ENCODE results near the gene SGPP2.

SGPP2 gene

GRCh38 chr2:222494104-222494739, 69.9 kb downstream of the SGPP2 start:
- no peaks in the 10 kb centered on the region for H3K27me3 ChIP-seq (replicated peaks)
- DNase-seq: no peak
- H3K36me3 ChIP-seq (replicated peaks): no peaks in the 10 kb centered on the region
- in situ Hi-C loops (cut with HindIII; ENCODE audit: low pct_ligation_motif_present, low sequenced_read_pairs): no loop called here
- no peak overlapping the region for H3K4me3 ChIP-seq (ENCODE audit: low read depth, low read length)
- no peak for TF ChIP-seq CTCF (IDR thresholded peaks at IDR 0.05; ENCODE audit: low read depth, low read length, missing control alignments)
- H3K27ac ChIP-seq: no peak overlapping the region

- in situ Hi-C loops (cut with HindIII; ENCODE audit: low pct_ligation_motif_present, low sequenced_read_pairs): no loop called here
- no peak overlapping the region for H3K27ac ChIP-seq
- H3K27me3 ChIP-seq (replicated peaks): no peaks in the 10 kb centered on the region
- no peak for DNase-seq
- H3K36me3 ChIP-seq (replicated peaks): no peaks in the 10 kb centered on the region
- TF ChIP-seq CTCF (IDR thresholded peaks at IDR 0.05; ENCODE audit: low read depth, low read length, missing control alignments): no peak
- H3K4me3 ChIP-seq (ENCODE audit: low read depth, low read length): no peak overlapping the region
Observed at GRCh38 chr2:222495388-222495787, 71.0 kb downstream of the SGPP2 start.

GRCh38 chr2:222499226-222499625, 74.9 kb downstream of the SGPP2 start:
- Histone ChIP-seq H3K27ac (no peak overlapping the region), H3K4me3 (ENCODE audit: low read depth, low read length) (no peak overlapping the region), H3K36me3 (replicated peaks) (no peaks in the 10 kb centered on the region), H3K27me3 (replicated peaks) (no peaks in the 10 kb centered on the region)
- TF ChIP-seq CTCF (IDR thresholded peaks at IDR 0.05; ENCODE audit: low read depth, low read length, missing control alignments): no peak
- DNase-seq: no peak
- in situ Hi-C loops (cut with HindIII; ENCODE audit: low pct_ligation_motif_present, low sequenced_read_pairs): no loop called here

GRCh38 chr2:222504191-222504590, 79.8 kb downstream of the SGPP2 start:
- no peaks in the 10 kb centered on the region for H3K36me3 ChIP-seq (replicated peaks)
- TF ChIP-seq CTCF (IDR thresholded peaks at IDR 0.05; ENCODE audit: low read depth, low read length, missing control alignments): no peak
- H3K4me3 ChIP-seq (ENCODE audit: low read depth, low read length): no peak overlapping the region
- no peak overlapping the region for H3K27ac ChIP-seq
- in situ Hi-C loops (cut with HindIII; ENCODE audit: low pct_ligation_motif_present, low sequenced_read_pairs): no loop called here
- DNase-seq: no peak
- H3K27me3 ChIP-seq (replicated peaks): no peaks in the 10 kb centered on the region

- DNase-seq: no peak
- in situ Hi-C loops (cut with HindIII; ENCODE audit: low pct_ligation_motif_present, low sequenced_read_pairs): no loop called here
- H3K36me3 ChIP-seq (replicated peaks): no peaks in the 10 kb centered on the region
- no peak for TF ChIP-seq CTCF (IDR thresholded peaks at IDR 0.05; ENCODE audit: low read depth, low read length, missing control alignments)
- no peak overlapping the region for H3K4me3 ChIP-seq (ENCODE audit: low read depth, low read length)
- no peak overlapping the region for H3K27ac ChIP-seq
- H3K27me3 ChIP-seq (replicated peaks): no peaks in the 10 kb centered on the region
Observed at GRCh38 chr2:222504719-222505118, 80.4 kb downstream of the SGPP2 start.
